HG03280 (cell line): ENCODE results near the gene C19orf12.
"Not testable (repeated sequence)": the region's sequence is repeated elsewhere in the genome, so short reads cannot be mapped to it uniquely, and the experiment has no call there.

Experiments
- ATAC-seq: cut with Tn5 transposase; IDR thresholded peaks from one replicate; pipeline ENCODE4 v1.9.1; 2021; ENCODE audit warnings: mild to moderate bottlenecking, moderate library complexity; ENCODE audit not compliant: unreplicated experiment

C19orf12 gene

DNA sequence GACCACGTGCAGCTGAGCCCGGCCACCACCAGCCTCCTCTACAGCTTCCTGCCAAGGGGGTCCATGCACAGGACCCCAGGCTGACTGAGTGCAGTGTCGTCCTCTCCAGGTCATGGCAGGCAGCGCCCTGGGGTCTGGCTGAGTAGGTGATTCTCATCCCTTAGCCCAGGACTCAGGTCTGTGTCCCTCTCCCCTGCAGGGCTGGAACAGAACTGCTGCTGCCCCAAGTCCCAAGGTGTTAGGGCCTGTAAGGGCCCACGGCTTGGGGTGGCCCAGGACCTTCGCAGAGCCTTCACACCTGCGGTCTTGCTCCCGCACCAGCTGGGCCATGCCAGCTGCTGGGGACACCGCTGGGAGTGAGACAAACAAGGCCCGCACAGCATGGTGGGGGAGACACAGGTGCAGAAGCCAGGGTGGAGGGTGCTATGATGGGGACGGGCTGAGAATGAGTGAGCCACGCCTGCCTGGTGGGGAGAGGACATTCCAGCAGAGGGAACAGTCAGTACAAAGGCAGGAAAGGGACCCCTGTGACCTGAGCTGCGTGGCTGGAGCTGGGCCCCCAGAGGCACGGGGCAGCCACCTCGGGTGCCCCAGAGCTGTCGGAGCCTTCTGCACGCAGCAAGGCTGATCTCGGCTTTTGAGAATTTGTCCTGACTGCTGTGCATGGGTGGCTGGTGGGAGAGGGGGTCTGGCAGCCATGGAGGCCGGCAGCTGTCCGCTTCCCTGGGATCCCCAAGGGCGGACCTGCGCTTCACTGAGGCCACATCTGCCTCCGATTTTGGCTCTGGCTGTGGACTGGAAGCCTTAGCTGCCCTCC, 37.9 kb downstream of the C19orf12 start:
- no peak for ATAC-seq

GRCh38 chr19:29676586-29676985, 38.5 kb downstream of the C19orf12 start:
- no peak for ATAC-seq

DNA sequence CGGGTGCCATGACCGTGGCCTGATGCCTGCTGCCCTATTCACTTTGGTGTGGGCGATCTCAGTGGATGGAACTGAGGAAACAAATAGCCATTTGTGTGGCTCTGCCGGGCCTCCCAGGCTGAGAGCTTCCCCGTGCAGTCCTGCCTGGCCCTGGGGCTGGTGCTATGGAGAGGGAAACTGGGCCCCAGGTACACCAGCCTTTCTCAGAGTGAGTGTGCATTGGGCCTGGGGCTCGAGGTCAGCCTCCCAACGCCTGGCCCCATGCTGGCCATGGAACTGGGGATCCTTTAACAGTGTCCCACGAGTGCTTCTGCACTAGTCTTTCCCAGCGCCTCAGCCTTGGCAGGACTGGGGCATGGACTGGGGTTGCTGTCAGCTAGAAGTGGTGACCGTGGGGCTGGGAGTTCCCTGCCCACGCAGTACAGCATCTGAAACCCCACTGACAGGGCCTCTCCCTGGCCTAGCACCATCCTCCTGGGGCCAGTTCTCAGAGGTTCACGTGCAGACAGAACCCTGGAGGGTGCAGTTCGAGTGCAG, 39.3 kb downstream of the C19orf12 start:
- ATAC-seq, result no peak

- no peak for ATAC-seq
Observed at GRCh38 chr19:29675120-29675649, 39.9 kb downstream of the C19orf12 start.

DNA sequence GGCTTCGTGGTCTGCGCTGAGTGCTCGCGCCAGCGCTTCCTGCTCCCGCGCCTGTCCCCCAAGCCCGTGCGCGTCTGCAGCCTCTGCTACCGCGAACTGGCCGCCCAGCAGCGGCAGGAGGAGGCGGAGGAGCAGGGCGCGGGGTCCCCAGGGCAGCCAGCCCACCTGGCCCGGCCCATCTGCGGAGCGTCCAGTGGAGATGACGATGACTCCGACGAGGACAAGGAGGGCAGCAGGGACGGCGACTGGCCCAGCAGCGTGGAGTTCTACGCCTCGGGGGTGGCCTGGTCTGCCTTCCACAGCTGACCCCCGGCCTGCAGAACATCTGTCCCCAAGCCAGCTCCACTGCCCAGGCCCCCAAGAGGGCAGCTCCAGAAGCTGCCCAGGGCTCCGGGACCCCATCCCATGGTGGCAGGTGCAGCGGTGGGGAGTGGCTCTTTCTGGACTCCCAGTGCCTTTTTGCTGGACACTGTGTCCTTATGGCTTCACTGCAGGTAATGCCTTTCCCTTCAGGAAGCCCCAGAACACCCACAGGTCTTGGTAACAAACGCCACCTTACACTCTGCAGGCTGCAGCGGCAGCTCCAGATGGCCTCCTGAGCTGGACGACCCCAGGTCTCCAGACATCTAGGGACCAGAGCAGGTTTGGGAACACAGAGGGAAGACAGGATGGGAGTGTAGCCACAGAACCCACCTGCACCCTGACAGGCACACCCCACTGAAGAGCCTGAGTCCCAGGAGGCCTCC, 40.5 kb downstream of the C19orf12 start:
- ATAC-seq, result no peak

DNA sequence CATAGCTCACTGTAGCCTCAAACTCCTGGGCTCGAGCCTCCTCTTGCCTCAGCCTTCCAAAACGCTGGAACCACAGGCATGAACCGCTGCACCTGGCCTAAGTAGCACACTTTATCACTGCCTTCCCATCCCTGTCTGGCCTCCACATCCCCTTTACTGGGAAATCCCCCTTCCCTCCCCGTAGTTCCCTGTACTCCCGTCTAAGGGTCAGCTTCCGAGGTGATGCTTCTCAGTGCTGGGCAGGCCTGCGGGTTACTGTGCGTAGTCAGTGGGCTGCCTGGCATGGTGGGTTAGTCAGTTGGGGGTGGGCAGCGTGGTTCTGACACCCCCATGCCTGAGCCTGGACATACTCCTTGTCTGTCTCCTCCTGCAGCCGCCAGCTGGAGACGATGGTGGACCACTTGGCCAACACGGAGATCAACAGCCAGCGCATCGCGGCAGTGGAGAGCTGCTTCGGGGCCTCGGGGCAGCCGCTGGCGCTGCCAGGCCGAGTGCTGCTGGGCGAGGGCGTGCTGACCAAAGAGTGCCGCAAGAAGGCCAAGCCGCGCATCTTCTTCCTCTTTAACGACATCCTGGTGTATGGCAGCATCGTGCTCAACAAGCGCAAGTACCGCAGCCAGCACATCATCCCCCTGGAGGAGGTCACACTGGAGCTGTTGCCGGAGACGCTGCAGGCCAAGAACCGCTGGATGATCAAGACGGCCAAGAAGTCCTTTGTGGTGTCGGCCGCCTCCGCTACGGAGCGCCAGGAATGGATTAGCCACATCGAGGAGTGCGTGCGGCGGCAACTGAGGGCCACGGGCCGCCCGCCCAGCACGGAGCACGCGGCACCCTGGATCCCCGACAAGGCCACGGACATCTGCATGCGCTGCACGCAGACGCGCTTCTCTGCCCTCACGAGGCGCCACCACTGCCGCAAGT, 41.4 kb downstream of the C19orf12 start:
- ATAC-seq, result no peak

DNA sequence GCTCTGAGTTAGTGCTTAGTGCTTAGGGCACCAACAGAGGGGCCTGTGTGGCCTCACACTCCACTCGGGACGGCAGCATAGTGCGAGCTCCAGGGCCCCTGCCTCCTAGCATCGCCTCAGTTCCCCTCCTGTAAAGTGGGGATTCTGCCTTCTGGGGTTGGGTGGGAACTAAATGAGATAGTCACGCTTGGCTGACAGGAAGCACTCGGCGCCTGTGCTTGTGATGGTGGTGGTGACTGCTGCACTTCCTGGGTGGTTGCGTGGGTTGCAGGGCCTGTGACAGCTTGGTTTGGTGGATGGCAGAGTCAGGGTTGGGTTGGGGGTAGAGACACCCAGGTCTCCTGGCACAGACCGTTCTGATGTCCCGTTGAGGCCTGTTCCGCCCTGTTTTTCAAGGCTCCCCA, 42.1 kb downstream of the C19orf12 start:
- ATAC-seq, result no peak

GRCh38 chr19:29672319-29672932, 42.6 kb downstream of the C19orf12 start:
- no peak for ATAC-seq

- peak; percentile 80 for ATAC-seq
Observed at GRCh38 chr19:29671393-29672160, 43.5 kb downstream of the C19orf12 start.

GRCh38 chr19:29671026-29671392, 44.1 kb downstream of the C19orf12 start:
- ATAC-seq, result not testable (repeated sequence)

- ATAC-seq, result no peak
Observed at GRCh38 chr19:29670255-29670654, 44.8 kb downstream of the C19orf12 start.

GRCh38 chr19:29668746-29669609, 46.1 kb downstream of the C19orf12 start:
- ATAC-seq, result no peak

- ATAC-seq, result no peak
Observed at GRCh38 chr19:29667901-29668341, 47.1 kb downstream of the C19orf12 start.

DNA sequence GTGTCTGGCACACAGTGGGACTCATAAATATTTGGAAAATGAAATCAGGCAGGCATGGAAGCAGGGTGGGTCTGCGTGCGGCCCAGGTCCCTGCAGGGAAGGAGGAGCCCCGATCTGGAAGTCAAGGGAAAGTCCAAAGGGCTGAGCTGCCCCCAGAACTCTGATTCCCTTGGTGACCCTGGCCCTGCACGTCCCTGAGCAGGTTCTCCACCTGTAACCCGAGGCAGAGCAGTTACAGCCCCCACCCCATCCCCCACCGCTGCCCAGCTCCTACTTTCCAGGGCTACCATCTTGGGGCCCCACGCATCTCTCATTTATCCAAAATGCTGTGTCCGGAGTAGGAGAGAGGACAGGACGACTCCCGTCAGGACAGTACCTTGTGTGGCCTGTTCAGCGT, 47.7 kb downstream of the C19orf12 start:
- no peak for ATAC-seq

- ATAC-seq, result no peak
Observed at GRCh38 chr19:29666578-29667386, 48.3 kb downstream of the C19orf12 start.

- peak; percentile 20 for ATAC-seq
Observed at GRCh38 chr19:29665826-29666577, 49.1 kb downstream of the C19orf12 start.
